Endometrial microvascular endothelial cells (primary cell): ENCODE measurements around the gene ACER3. TPM values are rescaled to one million over a fixed set of nuclear protein-coding genes. Genes with fewer than 3 reads are reported as not detected.
"Not testable (repeated sequence)": the region's sequence is repeated elsewhere in the genome, so short reads cannot be mapped to it uniquely, and the experiment has no call there.

Source experiments
- in situ Hi-C: cut with HindIII; loops from 2 replicates; pipeline ENCODE4 v1.10.0; 2017; ENCODE audit warnings: low sequenced_read_pairs, low pct_unique_long_range_greater_than_20kb; ENCODE audit errors: inconsistent ontology term
- total RNA-seq: library from RNA; depleted of rRNA; stranded (reverse); fragments of >200 nt; gene quantifications from one replicate; pipeline ENCODE4 v1.2.3, GENCODE V29; 2015; ENCODE audit errors: inconsistent ontology term

Gene ACER3
- total RNA-seq, 1 donor from 2014 or later: 33.1 TPM

GRCh38 chr11:76963417-76964168 lies 102.9 kb downstream of the ACER3 start:
- in situ Hi-C loops: not testable (repeated sequence)

- in situ Hi-C loops: no loop called here
Observed at GRCh38 chr11:76972051-76972450, 111.3 kb downstream of the ACER3 start.

DNA sequence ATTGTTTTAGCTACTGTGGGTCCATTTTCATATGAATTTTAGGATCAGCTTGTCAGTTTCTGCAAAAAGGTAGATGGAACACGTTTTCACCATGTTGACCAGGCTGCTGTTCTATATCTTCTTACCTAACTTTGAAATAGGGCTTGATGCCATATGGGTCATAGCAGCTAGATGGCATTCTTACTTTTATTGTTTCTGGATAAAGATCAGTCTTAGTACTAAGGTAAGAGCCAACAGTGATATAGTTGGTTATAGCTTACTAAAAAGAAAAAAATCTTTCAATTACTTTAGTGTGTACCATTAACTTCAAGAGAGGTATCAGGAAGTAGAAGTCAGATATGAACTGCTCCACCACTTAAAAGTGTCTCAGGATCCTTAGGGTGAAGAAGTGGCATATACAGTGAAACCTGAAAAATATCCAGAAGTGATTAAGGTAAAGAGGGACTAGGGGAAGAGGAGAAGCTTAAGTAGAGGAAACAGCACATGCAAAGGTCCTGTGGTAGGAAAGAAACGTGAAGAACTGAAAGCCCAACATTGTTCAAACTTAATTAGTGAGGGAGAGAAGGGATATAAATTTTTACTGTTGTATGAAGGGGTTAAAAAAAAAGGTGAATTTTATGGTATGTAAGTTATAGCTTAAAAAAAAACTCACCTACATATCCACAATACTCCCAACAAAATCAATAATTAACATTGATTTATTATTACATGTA lies 113.6 kb downstream of the ACER3 start:
- in situ Hi-C loops: no loop called here

GRCh38 chr11:76975513-76975912 lies 114.8 kb downstream of the ACER3 start:
- in situ Hi-C loops: no loop called here

DNA sequence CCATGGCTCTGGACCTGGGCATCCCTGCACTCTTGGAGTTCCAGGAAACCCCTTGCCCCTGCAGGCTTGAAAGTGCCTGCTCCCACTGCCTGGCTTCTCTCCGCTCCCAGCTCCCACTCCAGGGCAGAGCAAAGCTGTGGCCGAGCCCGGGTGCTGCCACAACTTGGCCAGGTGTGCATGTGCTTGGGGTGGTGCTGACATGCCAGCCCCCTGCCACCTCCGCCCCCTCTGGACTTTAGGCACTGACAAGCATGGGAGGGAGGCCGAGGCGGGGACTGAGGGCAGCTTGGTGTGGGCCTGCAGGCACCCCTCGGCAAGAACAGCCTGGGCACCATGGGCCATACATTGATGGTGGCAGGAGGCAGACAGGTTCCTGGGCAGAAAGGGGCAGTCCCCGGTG lies 117.1 kb downstream of the ACER3 start:
- in situ Hi-C loops: no loop called here

GRCh38 chr11:76978239-76978638 lies 117.5 kb downstream of the ACER3 start:
- in situ Hi-C loops: no loop called here

DNA sequence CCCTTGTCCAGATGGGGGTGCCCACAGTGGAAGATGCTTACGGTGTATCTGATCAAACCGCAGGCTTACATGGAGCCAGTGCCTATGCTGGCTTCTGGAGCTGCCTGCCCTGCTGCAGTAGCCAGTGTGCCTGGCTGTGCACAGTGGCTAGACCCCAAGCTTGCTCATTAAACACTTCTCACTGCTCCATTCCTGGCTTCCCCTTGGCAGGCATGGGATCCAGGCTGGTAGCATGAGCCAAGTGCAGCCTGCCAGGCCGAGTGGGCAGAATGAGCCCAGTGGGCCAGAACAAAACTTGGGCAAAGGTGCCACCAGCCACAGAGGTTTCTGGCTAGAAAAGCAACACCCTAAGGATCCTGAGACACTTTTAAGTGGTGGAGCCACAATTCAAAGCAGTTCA lies 118.1 kb downstream of the ACER3 start:
- in situ Hi-C loops: no loop called here

- in situ Hi-C loops: no loop called here
Observed at GRCh38 chr11:76980196-76980595, 119.5 kb downstream of the ACER3 start.

DNA sequence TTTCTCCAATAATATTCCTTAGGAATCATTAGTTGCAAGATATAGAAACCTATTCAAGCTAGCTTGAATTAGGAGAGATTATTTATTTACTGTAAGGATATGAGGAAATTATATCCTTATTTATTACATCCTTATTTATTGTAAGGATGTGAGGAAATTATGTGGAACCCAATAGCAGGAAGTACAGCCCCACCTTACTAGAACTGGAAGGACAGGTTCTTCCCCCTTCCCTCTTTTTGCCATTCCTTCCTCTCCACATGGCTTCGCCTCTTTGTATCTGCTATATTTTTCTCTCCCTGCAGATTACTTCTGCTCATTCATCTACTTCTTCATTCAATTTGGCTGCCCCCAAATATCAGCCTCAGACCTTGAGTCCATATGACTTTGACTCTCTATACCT lies 124.0 kb downstream of the ACER3 start:
- in situ Hi-C loops: no loop called here

DNA sequence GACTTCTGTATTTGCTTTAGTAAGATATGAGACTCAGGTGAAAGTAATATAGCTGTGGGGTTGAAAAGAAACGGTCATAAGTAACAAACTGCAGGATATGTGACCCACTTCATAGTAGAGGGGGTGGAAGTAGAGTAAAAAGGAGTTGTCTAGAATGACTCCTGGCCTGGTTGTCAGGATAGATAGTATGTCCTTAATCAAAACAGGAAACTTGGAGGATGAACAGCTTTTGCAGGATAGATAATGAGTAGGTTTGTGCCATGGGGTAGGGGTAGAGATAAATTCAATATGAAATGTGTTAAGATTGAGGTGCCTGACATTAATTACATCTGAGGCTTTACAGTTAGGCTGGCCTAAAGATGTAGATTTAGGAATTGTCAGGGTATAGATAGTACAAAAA lies 126.5 kb downstream of the ACER3 start:
- in situ Hi-C loops: no loop called here

DNA sequence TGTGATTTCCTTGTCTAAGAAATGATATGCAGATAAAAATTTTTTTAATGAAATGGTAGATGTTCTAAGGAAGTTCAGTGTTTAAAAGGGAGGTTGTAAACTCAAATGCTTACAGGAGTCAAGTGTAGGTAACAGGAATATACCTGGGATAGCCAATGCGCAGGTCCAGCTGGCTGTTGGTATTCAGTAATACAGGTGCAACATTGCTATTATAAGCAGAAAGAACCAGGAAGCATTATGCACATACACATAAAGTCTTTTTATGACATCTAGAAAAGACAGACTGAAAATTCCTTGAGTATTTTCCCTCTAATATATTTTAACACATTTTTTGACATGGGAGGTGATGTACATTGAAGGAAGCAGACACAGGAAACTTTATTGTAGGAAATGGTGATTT lies 129.9 kb downstream of the ACER3 start:
- in situ Hi-C loops: no loop called here

GRCh38 chr11:76995081-76995576 lies 134.4 kb downstream of the ACER3 start:
- in situ Hi-C loops: no loop called here

DNA sequence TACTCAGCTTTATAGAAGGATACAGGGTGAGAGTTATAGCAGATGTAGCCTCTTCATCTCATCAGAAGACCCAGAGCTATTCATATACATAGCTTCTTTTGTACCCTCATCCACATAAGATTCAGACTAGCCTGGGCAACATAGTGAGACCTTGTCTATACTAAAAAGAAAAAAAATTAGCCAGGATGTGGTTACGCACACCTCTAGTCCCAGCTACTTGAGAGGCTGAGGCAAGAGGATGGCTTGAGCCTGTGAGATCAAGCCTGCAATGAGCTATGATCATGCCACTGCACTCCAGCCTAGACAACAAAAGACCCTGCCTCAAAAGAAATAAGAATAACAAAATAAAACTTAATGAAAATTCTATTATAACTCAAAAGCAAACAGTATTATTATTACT lies 136.8 kb downstream of the ACER3 start:
- in situ Hi-C loops: no loop called here

- in situ Hi-C loops: no loop called here
Observed at GRCh38 chr11:76999597-76999996, 138.9 kb downstream of the ACER3 start.

GRCh38 chr11:77001613-77002012 lies 140.9 kb downstream of the ACER3 start:
- in situ Hi-C loops: no loop called here

- in situ Hi-C loops: no loop called here
Observed at GRCh38 chr11:77002776-77003175, 142.1 kb downstream of the ACER3 start.

- in situ Hi-C loops: no loop called here
Observed at GRCh38 chr11:77003963-77004362, 143.2 kb downstream of the ACER3 start.

- in situ Hi-C loops: no loop called here
Observed at GRCh38 chr11:77009533-77010160, 148.9 kb downstream of the ACER3 start.

- in situ Hi-C loops: no loop called here
Observed at GRCh38 chr11:77014669-77015068, 154.0 kb downstream of the ACER3 start.

DNA sequence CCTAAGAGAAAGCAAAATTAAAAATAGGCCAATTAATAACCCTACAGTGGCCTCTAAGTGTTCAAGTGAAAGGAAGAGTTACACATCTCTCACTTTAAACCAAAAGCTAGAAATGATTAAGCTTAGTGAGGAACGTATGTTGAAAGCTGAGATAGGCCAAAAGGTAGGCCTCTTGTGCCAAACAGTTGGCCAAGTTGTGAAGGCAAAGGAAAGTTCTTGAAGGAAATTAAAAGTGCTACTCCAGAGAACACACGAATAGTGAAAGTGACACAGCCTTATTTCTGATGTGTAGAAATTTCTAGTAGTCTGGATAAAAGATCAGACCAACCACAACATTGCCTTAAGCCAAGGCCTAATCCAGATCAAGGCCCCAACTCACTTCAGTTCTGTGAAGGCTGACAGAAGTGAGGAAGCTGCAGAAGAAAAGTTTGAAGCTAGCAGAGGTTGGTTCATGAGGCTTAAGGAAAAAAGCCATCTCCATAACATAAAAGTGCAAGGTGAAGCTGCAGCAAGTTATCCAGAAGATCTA lies 157.7 kb downstream of the ACER3 start:
- in situ Hi-C loops: not testable (repeated sequence)
